HL-60/S4 treated with phorbol 12-myristate 13-acetate at 8.2 ng/mL for 4 days and 3 days (cell line): Measurements from ENCODE around the gene CD80.

Experiments
- in situ Hi-C: fragments of 300-500 bp; cut with MboI; formaldehyde crosslinking; loops from 2 replicates; pipeline ENCODE4 v1.15.0; 2022; ENCODE audit warnings: low sequenced_read_pairs

The CD80 gene

DNA sequence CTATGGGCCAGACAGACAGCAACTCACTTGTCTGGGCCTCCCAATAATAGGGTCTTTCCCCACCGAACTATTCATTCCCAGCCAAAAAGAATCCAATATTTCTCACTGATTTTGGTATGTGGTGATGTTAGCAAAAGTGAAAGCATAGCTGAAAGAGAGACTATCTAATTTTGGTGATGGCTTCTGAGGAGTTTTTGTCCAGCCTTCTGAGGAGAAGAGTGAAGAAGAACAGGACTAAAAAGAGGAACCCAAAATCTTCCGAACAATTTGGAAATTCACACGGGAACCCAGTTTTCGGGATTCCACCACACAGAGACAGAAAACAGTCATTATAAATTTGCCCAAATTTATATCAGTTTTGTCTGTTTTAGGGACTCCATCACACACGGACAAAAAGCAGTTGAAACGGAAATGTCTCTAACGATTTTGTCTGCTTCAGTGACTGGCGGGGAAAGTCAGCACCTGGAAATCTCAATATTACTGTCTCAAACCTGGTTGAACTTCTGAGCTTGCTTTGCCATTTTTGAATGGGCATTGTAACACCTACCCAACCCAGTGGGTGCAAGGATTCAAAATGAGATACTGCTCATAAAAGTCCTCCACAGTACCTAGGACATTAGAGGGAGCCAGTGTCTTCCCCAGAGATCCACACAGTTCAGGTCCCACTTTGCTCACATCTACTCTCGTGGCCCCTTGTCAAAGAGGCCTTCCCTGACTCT is 9.1 kb downstream of the CD80 start:
- in situ Hi-C loops: no loop called here

- in situ Hi-C loops: no loop called here
Observed at GRCh38 chr3:119548341-119548740, 11.1 kb downstream of the CD80 start.

DNA sequence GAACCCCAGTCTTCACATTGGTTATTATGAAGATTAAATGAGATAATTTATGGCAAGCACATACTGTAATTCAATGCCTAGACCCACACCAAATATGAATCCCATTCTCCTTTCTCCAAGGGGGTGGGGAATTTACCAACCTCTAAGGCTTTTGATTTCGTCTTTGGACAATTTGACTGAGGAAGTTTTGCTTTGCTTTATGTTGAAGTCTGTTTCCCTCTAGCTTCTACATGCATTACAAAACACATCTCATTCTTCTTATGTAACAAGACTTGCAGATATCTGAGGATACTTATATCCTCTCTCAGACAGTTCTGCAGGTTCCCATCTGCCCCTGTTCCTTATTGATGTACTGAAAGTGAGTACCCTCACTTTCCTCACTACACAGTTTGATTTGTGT is 12.2 kb downstream of the CD80 start:
- in situ Hi-C loops: no loop called here

GRCh38 chr3:119543147-119543546 is 16.3 kb downstream of the CD80 start:
- in situ Hi-C loops: no loop called here

- in situ Hi-C loops: no loop called here
Observed at GRCh38 chr3:119542168-119542767, 17.1 kb downstream of the CD80 start.

DNA sequence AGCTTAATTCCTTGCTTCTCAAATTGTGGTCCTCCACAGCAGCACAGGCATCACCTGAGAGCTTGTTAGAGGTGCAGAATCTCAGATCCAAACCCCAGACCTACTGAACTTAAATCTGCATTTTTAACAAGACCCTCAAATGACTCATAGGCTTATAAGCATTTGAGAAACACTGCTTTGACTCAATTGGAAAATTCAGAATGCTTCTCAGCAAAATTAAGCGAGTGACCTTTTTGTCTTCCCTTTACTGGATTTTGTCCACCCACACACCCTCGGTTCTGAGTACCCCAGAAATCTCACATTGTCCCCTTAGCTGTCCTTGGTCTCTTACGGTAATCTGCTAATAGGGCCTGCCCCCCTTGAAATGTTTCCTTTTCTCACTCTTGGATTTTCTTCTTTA is 17.9 kb downstream of the CD80 start:
- in situ Hi-C loops: no loop called here

DNA sequence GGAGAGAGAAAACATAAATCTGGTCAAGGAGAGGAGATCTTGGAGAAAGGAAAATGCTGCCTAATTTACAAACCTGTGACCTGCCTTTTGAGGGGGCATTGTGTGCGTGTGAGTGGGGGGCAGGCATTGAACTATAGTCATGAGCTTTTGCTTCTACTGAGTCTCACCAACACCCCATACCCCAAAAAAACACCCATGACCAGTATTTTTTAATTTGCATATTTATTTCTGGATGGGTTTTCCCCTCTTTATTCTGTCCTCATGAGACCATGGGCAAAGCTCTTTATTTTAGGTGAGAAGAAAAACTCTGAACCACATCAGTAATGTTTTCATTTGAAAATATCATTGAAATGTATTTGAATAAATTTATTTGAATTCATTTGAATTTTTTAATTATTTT is 20.6 kb downstream of the CD80 start:
- in situ Hi-C loops: no loop called here

- in situ Hi-C loops: no loop called here
Observed at GRCh38 chr3:119536757-119537156, 22.7 kb downstream of the CD80 start.

DNA sequence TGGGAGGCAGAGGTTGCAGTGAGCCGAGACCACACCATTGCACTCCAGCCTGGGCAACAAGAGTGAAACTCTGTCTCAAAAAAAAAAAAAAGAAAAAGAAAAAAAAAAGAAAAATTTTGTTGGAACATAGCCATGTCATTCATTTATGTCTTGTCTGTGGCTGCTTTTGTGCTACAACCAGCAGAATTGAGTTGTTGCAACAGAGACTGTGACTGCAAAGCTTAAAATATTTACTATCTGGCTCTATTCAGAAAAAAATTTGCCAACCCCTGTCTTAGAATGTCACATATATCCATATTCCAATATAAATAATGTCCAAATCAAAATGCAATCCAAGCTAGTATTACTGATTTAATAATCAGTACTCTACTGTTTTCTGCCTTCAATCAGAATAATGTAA is 25.1 kb downstream of the CD80 start:
- in situ Hi-C loops: no loop called here

DNA sequence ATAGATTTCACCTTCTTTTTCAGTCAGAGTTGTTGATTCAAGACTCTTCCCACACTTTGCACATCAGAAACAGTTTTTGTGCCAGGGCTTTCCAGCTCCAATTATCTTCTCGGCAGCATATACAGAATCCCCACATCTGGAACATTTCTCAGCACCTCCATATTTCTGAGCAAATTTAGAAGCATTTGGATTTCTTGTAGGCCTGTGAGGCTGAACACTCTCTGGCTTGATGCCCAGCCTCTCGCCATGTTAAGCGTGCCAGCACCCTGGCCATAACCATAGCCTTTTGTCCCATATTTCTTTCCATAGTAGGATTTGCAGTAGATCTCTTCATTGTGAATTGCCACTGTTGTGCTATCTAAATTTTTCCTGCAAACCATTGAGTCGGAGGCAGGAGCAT is 28.3 kb downstream of the CD80 start:
- in situ Hi-C loops: no loop called here

DNA sequence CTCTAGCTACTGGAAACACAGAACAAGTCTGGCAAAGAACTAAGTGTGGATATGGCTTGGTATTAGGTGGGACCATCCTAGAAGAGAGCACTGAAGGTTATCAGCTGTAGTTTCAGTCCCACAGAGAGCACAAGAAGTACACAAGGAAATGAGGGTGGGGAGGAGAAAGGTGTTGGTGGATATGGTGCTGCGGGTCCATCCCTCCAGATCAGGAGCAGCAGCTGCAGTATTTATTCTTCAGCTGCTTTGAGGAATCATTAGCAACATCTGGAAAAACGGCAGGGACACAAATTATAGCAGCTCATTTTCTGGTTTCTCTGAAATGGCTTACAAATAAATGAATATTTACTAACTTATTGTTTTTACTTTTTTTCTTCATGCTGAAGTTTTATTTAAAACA is 29.0 kb downstream of the CD80 start:
- in situ Hi-C loops: no loop called here

DNA sequence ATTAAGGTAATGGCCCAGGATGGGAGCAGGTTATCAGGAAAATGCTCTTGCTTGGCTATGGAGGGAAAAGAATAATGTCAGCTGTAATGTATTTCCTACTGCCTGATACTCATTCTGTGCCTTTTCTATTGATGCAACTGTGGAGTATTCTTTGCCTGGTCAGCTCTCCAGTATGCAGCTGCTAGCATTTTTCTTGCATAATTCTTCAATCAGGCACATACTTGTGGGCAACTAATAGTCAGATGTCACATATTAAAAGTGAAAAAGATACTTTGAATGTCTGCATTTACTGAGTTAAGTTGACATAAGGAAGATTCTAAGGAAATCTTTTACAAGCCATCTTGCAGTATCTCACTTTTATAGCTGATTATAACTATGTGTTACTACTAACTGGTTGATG is 29.5 kb downstream of the CD80 start:
- in situ Hi-C loops: no loop called here

DNA sequence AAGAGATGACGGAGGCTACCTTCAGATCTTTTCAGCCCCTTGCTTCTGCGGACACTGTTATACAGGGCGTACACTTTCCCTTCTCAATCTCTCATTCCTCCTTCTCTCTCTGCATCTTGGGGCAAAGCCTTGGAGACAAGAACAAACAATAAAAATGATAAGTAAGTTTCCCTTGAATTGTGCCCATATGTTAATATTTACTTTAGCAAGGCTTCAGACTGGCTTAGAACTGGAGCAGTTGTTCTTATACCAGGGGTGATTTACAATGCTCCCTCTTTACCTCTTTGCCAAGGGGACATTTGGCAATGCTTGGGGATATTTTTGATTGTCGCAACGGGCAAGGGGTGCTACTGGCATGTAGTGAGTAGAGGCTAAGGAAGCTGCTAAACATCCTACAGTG is 31.7 kb downstream of the CD80 start:
- in situ Hi-C loops: no loop called here

- in situ Hi-C loops: no loop called here
Observed at GRCh38 chr3:119524931-119525662, 34.3 kb downstream of the CD80 start.

GRCh38 chr3:119518026-119518425 is 41.4 kb downstream of the CD80 start:
- in situ Hi-C loops: no loop called here

- in situ Hi-C loops: no loop called here
Observed at GRCh38 chr3:119517112-119517511, 42.3 kb downstream of the CD80 start.

DNA sequence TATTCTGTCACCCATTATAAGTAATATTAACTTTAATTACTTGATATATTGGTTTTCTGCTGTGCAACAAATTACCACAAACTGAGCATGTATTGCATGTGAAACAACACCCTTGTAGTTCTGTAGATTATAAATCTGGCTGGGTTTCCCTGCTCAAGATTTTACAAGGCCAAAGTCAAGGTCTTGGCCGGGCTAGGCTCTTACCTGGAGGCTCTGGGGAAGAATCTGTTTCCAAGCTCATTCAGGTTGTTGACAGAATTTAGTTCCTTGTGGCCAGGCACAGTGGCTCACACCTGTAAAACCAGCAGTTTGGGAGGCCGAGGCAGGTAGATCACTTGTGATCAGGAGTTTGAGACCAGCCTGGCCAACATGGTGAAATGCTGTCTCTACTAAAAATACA is 44.8 kb downstream of the CD80 start:
- in situ Hi-C loops: no loop called here

GRCh38 chr3:119510690-119511089 is 48.7 kb downstream of the CD80 start:
- in situ Hi-C loops: no loop called here

DNA sequence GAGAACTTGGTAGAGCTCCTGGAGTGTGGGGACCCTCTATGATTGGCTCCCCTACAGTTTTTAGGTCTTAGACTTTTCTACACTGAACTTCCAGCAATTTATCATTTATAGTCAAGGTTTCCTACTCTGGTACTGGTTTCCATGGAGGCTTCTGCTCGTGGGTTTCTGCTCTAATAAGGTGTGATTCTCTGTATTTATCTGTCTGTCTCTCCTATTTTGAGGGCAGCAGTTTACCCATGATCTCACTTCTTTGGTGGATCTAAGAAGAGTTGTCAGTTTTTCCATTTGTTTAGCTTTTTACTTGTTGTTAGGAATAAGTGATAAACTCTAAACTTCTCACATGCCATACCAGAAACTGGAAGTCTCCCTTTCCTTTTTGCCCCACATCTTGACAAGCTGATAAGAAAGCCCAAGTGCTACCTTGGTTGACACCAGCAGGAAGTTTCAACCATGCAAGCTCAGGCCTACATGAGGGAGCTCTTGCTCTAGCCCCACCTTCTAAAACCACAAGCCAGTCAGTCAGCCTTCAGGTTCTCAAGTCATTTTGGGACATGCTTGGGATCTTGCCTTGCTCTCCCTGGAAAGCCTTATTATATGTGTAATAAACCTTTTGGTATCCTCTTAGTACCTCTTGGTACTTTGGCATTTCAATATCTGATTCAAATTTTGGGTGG is 51.1 kb downstream of the CD80 start:
- in situ Hi-C loops: no loop called here

DNA sequence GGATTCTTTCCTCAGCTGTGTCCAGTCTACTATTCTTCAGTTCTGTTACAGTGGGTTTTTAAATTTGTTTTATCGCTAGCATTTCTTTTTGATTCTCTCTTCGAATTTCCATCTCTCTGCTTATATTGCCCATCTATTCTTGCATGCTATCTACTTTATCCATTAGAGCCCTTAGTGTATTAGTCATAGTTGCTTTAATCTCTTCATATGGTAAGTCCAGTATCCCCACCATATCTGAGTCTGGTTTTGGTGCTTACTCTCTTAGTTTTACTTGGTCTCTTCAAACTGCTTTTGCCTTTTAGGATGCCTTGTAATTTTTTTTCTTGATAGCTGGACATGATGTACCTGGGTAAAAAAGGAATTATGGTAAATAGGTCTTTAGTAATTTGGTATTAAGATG is 52.0 kb downstream of the CD80 start:
- in situ Hi-C loops: no loop called here

- in situ Hi-C loops: no loop called here
Observed at GRCh38 chr3:119506631-119507030, 52.8 kb downstream of the CD80 start.

DNA sequence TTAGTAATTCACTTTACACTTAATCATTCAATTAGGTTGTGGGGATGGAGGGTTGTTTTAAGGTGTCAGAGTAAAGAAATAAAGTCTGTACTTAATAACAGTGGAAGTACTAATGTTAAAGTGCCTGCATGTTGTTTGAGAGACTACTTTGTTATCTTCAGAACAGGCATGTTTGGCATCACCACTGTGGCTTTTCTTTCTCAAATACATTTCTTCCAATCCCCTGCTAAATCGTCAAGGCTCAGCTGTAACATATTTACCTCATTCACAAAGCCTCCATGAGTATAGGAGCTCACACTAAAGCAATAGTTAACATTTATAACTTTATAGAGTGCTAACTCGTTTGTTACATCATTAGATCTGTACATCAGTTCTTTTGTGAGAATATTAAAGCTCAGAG is 58.5 kb downstream of the CD80 start:
- in situ Hi-C loops: no loop called here
